ENCODE results near the gene PTGR3.

Gene PTGR3

DNA sequence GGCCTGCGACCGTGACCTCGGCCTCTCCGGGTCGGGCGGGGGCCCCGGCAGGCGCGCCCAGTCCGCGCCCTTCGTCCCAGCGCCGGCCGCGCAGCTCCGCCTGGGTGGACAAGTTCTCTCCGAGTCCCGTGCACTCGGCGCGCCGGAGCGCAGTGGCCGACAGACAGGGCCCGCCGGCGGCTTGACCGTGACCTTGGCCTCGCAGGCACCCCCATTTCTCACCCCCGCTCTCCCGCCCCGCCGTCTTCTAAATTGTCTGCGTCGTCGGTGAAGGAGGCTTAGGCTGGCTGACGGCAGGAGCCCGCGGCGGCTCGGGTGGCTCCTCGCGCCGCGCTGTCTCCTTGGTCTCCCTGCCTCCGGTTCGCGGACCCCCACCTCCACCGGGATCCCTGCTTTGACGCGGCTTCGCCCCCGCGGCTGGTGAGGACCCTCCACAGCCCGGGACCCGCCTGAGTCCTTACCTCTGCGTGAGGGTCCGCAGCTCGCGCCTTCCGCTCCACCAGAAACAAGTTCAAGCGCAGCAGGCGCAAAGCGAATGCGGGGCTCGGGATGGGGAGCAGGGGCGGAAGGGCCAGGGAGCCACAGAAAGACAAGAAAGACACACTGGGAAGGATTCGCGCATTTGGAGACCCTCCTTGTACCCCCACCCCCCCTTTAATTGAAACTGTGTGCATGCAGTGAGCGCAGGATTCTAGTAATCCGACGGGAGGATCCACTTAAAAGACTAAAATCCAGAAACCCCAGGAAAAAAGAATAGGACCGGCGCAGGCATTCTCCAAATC, 4.0 kb downstream of the PTGR3 start:
- Histone ChIP-seq H3K9me3 (ENCODE audit: severe bottlenecking) (no peaks in the 10 kb centered on the region), H3K27ac (no peak overlapping the region), H3K4me3 (ENCODE audit: low read depth, low read length) (no peak overlapping the region), H3K27me3 (ENCODE audit: insufficient read depth, low read depth, severe bottlenecking) (no peaks in the 10 kb centered on the region), H3K36me3 (peaks cover 20% of the 10 kb centered on the region)
- no peak for TF ChIP-seq CTCF (IDR thresholded peaks at IDR 0.05; ENCODE audit: low read depth, low read length)
- DNase-seq, result no peak

GRCh38 chr18:75204269-75204731, 4.6 kb downstream of the PTGR3 start:
- peaks cover 23% of the 10 kb centered on the region for H3K36me3 ChIP-seq
- no peak for DNase-seq
- H3K9me3 ChIP-seq (ENCODE audit: severe bottlenecking), result no peaks in the 10 kb centered on the region
- no peak overlapping the region for H3K27ac ChIP-seq
- H3K27me3 ChIP-seq (ENCODE audit: insufficient read depth, low read depth, severe bottlenecking), result no peaks in the 10 kb centered on the region
- no peak for TF ChIP-seq CTCF (IDR thresholded peaks at IDR 0.05; ENCODE audit: low read depth, low read length)
- H3K4me3 ChIP-seq (ENCODE audit: low read depth, low read length), result no peak overlapping the region

DNA sequence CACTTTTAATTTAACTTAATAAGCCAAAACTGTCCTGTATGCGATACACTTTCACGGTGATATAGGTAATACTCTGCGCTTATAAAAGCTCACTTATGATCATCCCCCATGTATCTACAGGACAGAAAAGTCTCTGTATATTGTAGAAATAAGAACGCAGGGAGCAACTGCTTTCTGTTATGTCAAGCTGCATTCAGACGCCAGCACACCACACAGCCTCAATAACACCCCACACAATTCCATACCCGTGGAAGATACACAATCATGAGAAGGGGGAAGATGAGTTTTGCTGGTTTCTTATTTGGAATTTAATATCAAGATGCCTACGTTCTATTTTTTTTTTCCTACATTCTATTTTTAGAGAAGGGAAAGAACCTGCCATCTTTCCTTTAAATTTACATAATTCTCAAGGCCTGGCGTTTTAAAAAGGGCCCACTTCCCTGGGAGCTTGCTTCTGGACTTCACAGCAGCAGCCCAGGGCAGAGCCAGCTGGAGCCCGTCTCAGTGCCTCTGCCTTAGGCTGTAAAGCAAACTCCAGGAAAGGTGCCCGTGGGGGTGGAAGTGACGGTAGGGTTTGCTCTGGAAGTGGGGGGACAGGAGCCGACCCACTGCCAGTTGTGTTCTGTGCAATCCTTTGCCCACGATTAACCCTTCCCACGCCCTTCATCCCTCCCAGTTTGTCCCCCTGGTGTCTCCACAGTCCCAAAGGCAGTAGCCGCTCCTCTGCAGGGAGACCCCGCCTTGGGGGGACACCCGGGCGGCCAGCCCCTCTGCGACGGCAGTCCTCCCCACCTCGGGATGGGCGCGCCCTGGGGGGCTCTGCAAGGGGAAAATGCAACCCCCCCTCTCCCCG, 5.3 kb downstream of the PTGR3 start:
- H3K9me3 ChIP-seq (ENCODE audit: severe bottlenecking), result no peaks in the 10 kb centered on the region
- H3K36me3 ChIP-seq, result peaks cover 25% of the 10 kb centered on the region
- no peak overlapping the region for H3K27ac ChIP-seq
- no peak for DNase-seq
- TF ChIP-seq CTCF (IDR thresholded peaks at IDR 0.05; ENCODE audit: low read depth, low read length), result no peak
- H3K4me3 ChIP-seq (ENCODE audit: low read depth, low read length), result no peak overlapping the region
- no peaks in the 10 kb centered on the region for H3K27me3 ChIP-seq (ENCODE audit: insufficient read depth, low read depth, severe bottlenecking)

- no peak for DNase-seq
- Histone ChIP-seq H3K27me3 (ENCODE audit: insufficient read depth, low read depth, severe bottlenecking) (no peaks in the 10 kb centered on the region), H3K4me3 (ENCODE audit: low read depth, low read length) (no peak overlapping the region), H3K9me3 (ENCODE audit: severe bottlenecking) (no peaks in the 10 kb centered on the region), H3K27ac (no peak overlapping the region), H3K36me3 (peaks cover 25% of the 10 kb centered on the region)
- no peak for TF ChIP-seq CTCF (IDR thresholded peaks at IDR 0.05; ENCODE audit: low read depth, low read length)
Observed at GRCh38 chr18:75202696-75203365, 6.1 kb downstream of the PTGR3 start.

- H3K9me3 ChIP-seq (ENCODE audit: severe bottlenecking), result no peaks in the 10 kb centered on the region
- no peak overlapping the region for H3K4me3 ChIP-seq (ENCODE audit: low read depth, low read length)
- no peak overlapping the region for H3K27ac ChIP-seq
- peaks cover 25% of the 10 kb centered on the region for H3K36me3 ChIP-seq
- no peak for DNase-seq
- no peaks in the 10 kb centered on the region for H3K27me3 ChIP-seq (ENCODE audit: insufficient read depth, low read depth, severe bottlenecking)
- no peak for TF ChIP-seq CTCF (IDR thresholded peaks at IDR 0.05; ENCODE audit: low read depth, low read length)
Observed at GRCh38 chr18:75201282-75202270, 7.4 kb downstream of the PTGR3 start.
